ENCODE data around the gene CLASP1. TPM values are rescaled to one million over a fixed set of nuclear protein-coding genes. Genes with fewer than 3 reads are reported as not detected.

Gene CLASP1
- total and polyA plus RNA-seq, 2 donors (not counting 3 experiments of a cell fraction or from before 2014, with no cell fraction given), result 10.0 to 57.9 TPM

DNA sequence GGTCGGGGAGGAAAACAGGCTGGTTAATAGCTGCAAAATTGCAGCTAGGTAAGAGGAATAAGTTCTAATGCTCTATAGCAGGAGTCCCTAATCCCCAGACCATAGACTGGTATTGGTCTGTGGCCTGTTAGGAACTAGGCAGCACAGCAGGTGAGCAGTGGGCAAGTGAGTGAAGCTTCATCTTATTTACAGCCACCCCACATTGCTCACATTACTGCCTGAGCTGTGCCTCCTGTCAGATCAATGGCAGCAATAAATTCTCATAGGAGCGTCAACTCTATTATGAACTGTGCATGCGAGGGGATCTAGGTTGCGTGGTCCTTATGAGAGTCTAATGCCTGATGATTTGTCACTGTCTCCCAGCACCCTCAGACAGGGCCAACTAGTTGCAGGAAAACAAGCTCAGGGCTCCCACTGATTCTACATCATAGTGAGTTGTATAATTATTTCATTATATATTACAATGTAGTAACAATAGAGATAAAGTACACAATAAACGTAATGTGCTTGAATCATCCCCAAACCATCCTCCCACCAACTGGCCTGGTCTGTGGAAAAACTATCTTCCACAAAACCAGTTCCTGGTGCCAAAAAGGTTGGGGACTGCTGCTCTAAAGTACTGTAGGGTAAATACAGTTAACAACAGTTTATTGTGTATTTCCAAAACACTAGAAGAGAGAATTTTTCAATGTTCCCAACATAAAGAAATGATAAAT is 272.6 kb downstream of the CLASP1 start:
- POLR2A ChIA-PET, result no interaction called here
- CTCF ChIA-PET, result interaction anchor here (1.2 to 1.5 kb wide), 2 partner anchors 10 to 26 kb away, joined by 3 read pairs; no protein-coding TSS in a partner anchor

More for the DNA sequence above, 272.6 kb downstream of the CLASP1 start:
- Histone ChIP-seq H3K36me3 (ENCODE audit: control insufficient read depth in 2 of 2, extremely low read depth in 1 of 2, insufficient read depth in 2 of 2, low read length in 2 of 2) (peaks cover 0 to 8% of the 10 kb centered on the region in 2 experiments), H3K4me2 (ENCODE audit: insufficient read depth, low read length) (no peak overlapping the region), H4K20me1 (replicated peaks; ENCODE audit: control insufficient read depth, extremely low read depth, insufficient read depth, low read length) (no peaks in the 10 kb centered on the region), H3K79me2 (ENCODE audit: control insufficient read depth, insufficient read depth, low read length) (no peaks in the 10 kb centered on the region), H3K9me1 (replicated peaks; ENCODE audit: control insufficient read depth, extremely low read depth, insufficient read depth, low read length) (no peaks in the 10 kb centered on the region), H3K4me1 (ENCODE audit: control insufficient read depth, extremely low read depth, insufficient read depth, low read length) (no peaks in the 10 kb centered on the region), H3K4me3 (replicated peaks in 1 of 3; ENCODE audit: insufficient read depth in 1 of 3, low read depth in 1 of 3, low read length in 3 of 3) (no peak overlapping the region), H3K9me3 (replicated peaks; ENCODE audit: control insufficient read depth, insufficient read depth, low read length) (no peaks in the 10 kb centered on the region), H3K9ac (replicated peaks; ENCODE audit: extremely low read depth, insufficient read depth, low read length) (no peak overlapping the region), H3K27me3 (ENCODE audit: control insufficient read depth in 2 of 2, insufficient read depth in 2 of 2, low read length in 2 of 2) (no peaks in the 10 kb centered on the region), H3K27ac (ENCODE audit: insufficient read depth, low read depth, low read length) (no peak overlapping the region), H2AFZ (ENCODE audit: low read depth, low read length) (no peak overlapping the region)
- intact Hi-C loops (cut with micrococcal nuclease) (loop anchor here (2.0 kb wide), 1 partner anchor 20 kb away; no protein-coding TSS in a partner anchor), dilution Hi-C loops (cut with MboI; ENCODE audit: extremely low pct_ligation_motif_present, low sequenced_read_pairs) (no loop called here)
- DNase-seq (ENCODE audit: low read depth, low spot score), result no peak
- TF ChIP-seq FOS (IDR thresholded peaks at IDR 0.05; ENCODE audit: borderline replicate concordance, insufficient read depth, low read length) (no peak), POLR2AphosphoS5 (IDR thresholded peaks at IDR 0.05; ENCODE audit: insufficient read depth, low read depth, low read length) (no peak), JUN (IDR thresholded peaks at IDR 0.05; ENCODE audit: borderline replicate concordance, insufficient read depth, insufficient read length, low read depth) (no peak), EZH2 (IDR thresholded peaks at IDR 0.05; ENCODE audit: borderline replicate concordance, low read depth, low read length, severe bottlenecking) (no peak), MYC (IDR thresholded peaks at IDR 0.05; ENCODE audit: low read depth, low read length) (no peak), POLR2A (IDR thresholded peaks at IDR 0.05; ENCODE audit: low read depth, low read length) (no peak), GATA2 (IDR thresholded peaks at IDR 0.05; ENCODE audit: insufficient read depth, insufficient read length, low read depth, low read length) (no peak)
- TF ChIP-seq, protein P1, sequence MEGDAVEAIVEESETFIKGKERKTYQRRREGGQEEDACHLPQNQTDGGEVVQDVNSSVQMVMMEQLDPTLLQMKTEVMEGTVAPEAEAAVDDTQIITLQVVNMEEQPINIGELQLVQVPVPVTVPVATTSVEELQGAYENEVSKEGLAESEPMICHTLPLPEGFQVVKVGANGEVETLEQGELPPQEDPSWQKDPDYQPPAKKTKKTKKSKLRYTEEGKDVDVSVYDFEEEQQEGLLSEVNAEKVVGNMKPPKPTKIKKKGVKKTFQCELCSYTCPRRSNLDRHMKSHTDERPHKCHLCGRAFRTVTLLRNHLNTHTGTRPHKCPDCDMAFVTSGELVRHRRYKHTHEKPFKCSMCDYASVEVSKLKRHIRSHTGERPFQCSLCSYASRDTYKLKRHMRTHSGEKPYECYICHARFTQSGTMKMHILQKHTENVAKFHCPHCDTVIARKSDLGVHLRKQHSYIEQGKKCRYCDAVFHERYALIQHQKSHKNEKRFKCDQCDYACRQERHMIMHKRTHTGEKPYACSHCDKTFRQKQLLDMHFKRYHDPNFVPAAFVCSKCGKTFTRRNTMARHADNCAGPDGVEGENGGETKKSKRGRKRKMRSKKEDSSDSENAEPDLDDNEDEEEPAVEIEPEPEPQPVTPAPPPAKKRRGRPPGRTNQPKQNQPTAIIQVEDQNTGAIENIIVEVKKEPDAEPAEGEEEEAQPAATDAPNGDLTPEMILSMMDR (IDR thresholded peaks at IDR 0.05; ENCODE audit: extremely low read depth in 1 of 2, insufficient read depth in 1 of 2, low read depth in 1 of 2, low read length in 2 of 2), result no peak
- TF ChIP-seq, protein P2, sequence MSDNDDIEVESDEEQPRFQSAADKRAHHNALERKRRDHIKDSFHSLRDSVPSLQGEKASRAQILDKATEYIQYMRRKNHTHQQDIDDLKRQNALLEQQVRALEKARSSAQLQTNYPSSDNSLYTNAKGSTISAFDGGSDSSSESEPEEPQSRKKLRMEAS (IDR thresholded peaks at IDR 0.05; ENCODE audit: insufficient read depth, insufficient read length), result no peak
- BruUV-seq (replicated peaks), result no TSS peak
- no peak for FAIRE-seq

Data from endothelial cell of umbilical vein (primary cell).